Measurements from ENCODE around the gene HRG.

Gene HRG

GRCh38 chr3:186713499-186713898 is 47.7 kb downstream of the HRG start:
- peaks cover 0 to 6% (median 0%) of the 10 kb centered on the region in 11 experiments; a peak in 2 of 22 replicates for H3K27me3 ChIP-seq
- no peaks in the 10 kb centered on the region for H4K20me1 ChIP-seq
- no peak overlapping the region for H3K4me2 ChIP-seq
- H3K27ac ChIP-seq = no peak overlapping the region
- TF ChIP-seq Cebpa-rat (IDR thresholded peaks at IDR 0.05) = no peak
- no peaks in the 10 kb centered on the region; a peak in 1 of 20 replicates for H3K4me1 ChIP-seq
- H3K9ac ChIP-seq = no peak overlapping the region
- H3K36me3 ChIP-seq = no peaks in the 10 kb centered on the region
- H3K4me3 ChIP-seq = no peak overlapping the region
- no peaks in the 10 kb centered on the region for H3K9me3 ChIP-seq (replicated peaks in 1 of 11)

- Histone ChIP-seq H3K27ac (no peak within 1 kb of the TSS), H3K4me3 (no peak within 1 kb of the TSS), H4K20me1 (no peaks in the 10 kb centered on the region), H3K9ac (no peak within 1 kb of the TSS), H3K27me3 (no peaks in the 10 kb centered on the region), H3K4me1 (no peaks in the 10 kb centered on the region), H3K36me3 (no peaks in the 10 kb centered on the region), H3K9me3 (replicated peaks in 1 of 11) (no peaks in the 10 kb centered on the region), H3K4me2 (no peak within 1 kb of the TSS)
- TF ChIP-seq Cebpa-rat (IDR thresholded peaks at IDR 0.05) = no peak
These were observed 51.2 kb downstream of the HRG start, which contains the start of gene KNG1 for GRCh38 chr3:186717039-186717457. KNG1 (plus strand) TSS chr3:186717359; CDS start chr3:186717543, 184 bp downstream.

GRCh38 chr3:186719945-186720739 is 54.3 kb downstream of the HRG start:
- H3K27ac ChIP-seq = no peak overlapping the region
- no peak for TF ChIP-seq Cebpa-rat (IDR thresholded peaks at IDR 0.05)
- H4K20me1 ChIP-seq = no peaks in the 10 kb centered on the region
- no peaks in the 10 kb centered on the region for H3K36me3 ChIP-seq
- no peak overlapping the region for H3K9ac ChIP-seq
- H3K27me3 ChIP-seq = no peaks in the 10 kb centered on the region
- no peak overlapping the region for H3K4me3 ChIP-seq
- H3K9me3 ChIP-seq (replicated peaks in 1 of 11) = no peaks in the 10 kb centered on the region
- no peak overlapping the region for H3K4me2 ChIP-seq
- H3K4me1 ChIP-seq = no peaks in the 10 kb centered on the region

- no peak overlapping the region for H3K27ac ChIP-seq
- no peak overlapping the region for H3K9ac ChIP-seq
- H3K27me3 ChIP-seq = no peaks in the 10 kb centered on the region
- no peak for TF ChIP-seq Cebpa-rat (IDR thresholded peaks at IDR 0.05)
- H4K20me1 ChIP-seq = no peaks in the 10 kb centered on the region
- no peak overlapping the region for H3K4me3 ChIP-seq
- no peaks in the 10 kb centered on the region for H3K9me3 ChIP-seq (replicated peaks in 1 of 11)
- no peaks in the 10 kb centered on the region for H3K4me1 ChIP-seq
- H3K4me2 ChIP-seq = no peak overlapping the region
- no peaks in the 10 kb centered on the region for H3K36me3 ChIP-seq
These were observed 56.6 kb downstream of the HRG start for GRCh38 chr3:186722457-186722856.

- no peak overlapping the region for H3K9ac ChIP-seq
- no peaks in the 10 kb centered on the region for H4K20me1 ChIP-seq
- H3K27me3 ChIP-seq = no peaks in the 10 kb centered on the region
- H3K27ac ChIP-seq = no peak overlapping the region
- no peaks in the 10 kb centered on the region for H3K36me3 ChIP-seq
- no peak overlapping the region for H3K4me2 ChIP-seq
- no peak for TF ChIP-seq Cebpa-rat (IDR thresholded peaks at IDR 0.05)
- no peak overlapping the region for H3K4me3 ChIP-seq
- no peaks in the 10 kb centered on the region for H3K9me3 ChIP-seq (replicated peaks in 1 of 11)
- H3K4me1 ChIP-seq = no peaks in the 10 kb centered on the region
These were observed 59.1 kb downstream of the HRG start for GRCh38 chr3:186724911-186725310.
